ENCODE data around the gene TTYH2.

Gene TTYH2

GRCh38 chr17:74200112-74200511 lies 13.3 kb upstream of the TTYH2 start:
- no peak for TF ChIP-seq CTCF (IDR thresholded peaks at IDR 0.05; ENCODE audit: low read depth, low read length, missing control alignments)
- no peak for DNase-seq (ENCODE audit: low read depth)
- H3K4me3 ChIP-seq (ENCODE audit: low read depth, low read length) = no peak overlapping the region
- in situ Hi-C loops (cut with HindIII; ENCODE audit: low sequenced_read_pairs) = no loop called here

GRCh38 chr17:74201250-74201649 lies 12.1 kb upstream of the TTYH2 start:
- no peak overlapping the region for H3K4me3 ChIP-seq (ENCODE audit: low read depth, low read length)
- in situ Hi-C loops (cut with HindIII; ENCODE audit: low sequenced_read_pairs) = no loop called here
- no peak for TF ChIP-seq CTCF (IDR thresholded peaks at IDR 0.05; ENCODE audit: low read depth, low read length, missing control alignments)
- no peak for DNase-seq (ENCODE audit: low read depth)

GRCh38 chr17:74201948-74202347 lies 11.4 kb upstream of the TTYH2 start:
- TF ChIP-seq CTCF (IDR thresholded peaks at IDR 0.05; ENCODE audit: low read depth, low read length, missing control alignments) = no peak
- in situ Hi-C loops (cut with HindIII; ENCODE audit: low sequenced_read_pairs) = no loop called here
- no peak for DNase-seq (ENCODE audit: low read depth)
- no peak overlapping the region for H3K4me3 ChIP-seq (ENCODE audit: low read depth, low read length)

GRCh38 chr17:74202938-74203337 lies 10.4 kb upstream of the TTYH2 start:
- no peak for TF ChIP-seq CTCF (IDR thresholded peaks at IDR 0.05; ENCODE audit: low read depth, low read length, missing control alignments)
- no peak for DNase-seq (ENCODE audit: low read depth)
- in situ Hi-C loops (cut with HindIII; ENCODE audit: low sequenced_read_pairs) = no loop called here
- H3K4me3 ChIP-seq (ENCODE audit: low read depth, low read length) = peak overlapping the region; percentile 97

GRCh38 chr17:74203439-74204240 lies 9.7 kb upstream of the TTYH2 start, which contains the start of gene RPL38:
RPL38 (plus strand) TSS chr17:74203678; CDS start chr17:74203956, 278 bp downstream.
- in situ Hi-C loops (cut with HindIII; ENCODE audit: low sequenced_read_pairs) = no loop called here
- peak; percentile 95 for TF ChIP-seq CTCF (IDR thresholded peaks at IDR 0.05; ENCODE audit: low read depth, low read length, missing control alignments)
- peak; percentile 97 for DNase-seq (ENCODE audit: low read depth)

GRCh38 chr17:74204474-74204873 lies 8.9 kb upstream of the TTYH2 start:
- peak overlapping the region; percentile 97 for H3K4me3 ChIP-seq (ENCODE audit: low read depth, low read length)
- in situ Hi-C loops (cut with HindIII; ENCODE audit: low sequenced_read_pairs) = no loop called here
- no peak for DNase-seq (ENCODE audit: low read depth)
- no peak for TF ChIP-seq CTCF (IDR thresholded peaks at IDR 0.05; ENCODE audit: low read depth, low read length, missing control alignments)

More at GRCh38 chr17:74203439-74204240, 9.7 kb upstream of the TTYH2 start, which contains the start of gene RPL38:
- H3K4me3 ChIP-seq (ENCODE audit: low read depth, low read length) = peak within 1 kb of the TSS; percentile 97
